Urothelium cell line (cell line): Measurements from ENCODE around the gene DNAJB2.
A peak's percentile ranks its signal among the peaks of the same experiment; 100 is the strongest.
"Not testable (repeated sequence)": the region's sequence is repeated elsewhere in the genome, so short reads cannot be mapped to it uniquely, and the experiment has no call there.

ENCODE experiments used
- DNase-seq: peaks from one replicate; pipeline ENCODE4 v3.0.0; 2011; ENCODE audit warnings: low spot score, mixed read lengths
- FAIRE-seq: peaks from 2 replicates; lab custom pipeline; 2011; peaks lifted over from hg19 to GRCh38; lab: Jason Lieb, UNC

The DNAJB2 gene

GRCh38 chr2:219297766-219298456 lies 18.7 kb downstream of the DNAJB2 start:
- FAIRE-seq (no peak), DNase-seq (no peak)

GRCh38 chr2:219298759-219299371 lies 19.7 kb downstream of the DNAJB2 start:
- DNase-seq, result peak; percentile 89

GRCh38 chr2:219299372-219299760 lies 20.2 kb downstream of the DNAJB2 start:
- FAIRE-seq (no peak), DNase-seq (no peak)

More at GRCh38 chr2:219298759-219299371, 19.7 kb downstream of the DNAJB2 start:
- no peak for FAIRE-seq

GRCh38 chr2:219300022-219300421 lies 20.9 kb downstream of the DNAJB2 start:
- DNase-seq, result no peak
- FAIRE-seq, result no peak

- no peak for DNase-seq
- FAIRE-seq, result no peak
Observed at GRCh38 chr2:219302412-219302968, 23.3 kb downstream of the DNAJB2 start.

GRCh38 chr2:219304223-219304622 lies 25.1 kb downstream of the DNAJB2 start:
- no peak for FAIRE-seq
- no peak for DNase-seq

- DNase-seq (no peak), FAIRE-seq (no peak)
Observed at GRCh38 chr2:219306047-219306446, 26.9 kb downstream of the DNAJB2 start.

GRCh38 chr2:219308142-219309101 lies 29.3 kb downstream of the DNAJB2 start:
- FAIRE-seq, result peak; percentile 90

GRCh38 chr2:219309278-219309677 lies 30.1 kb downstream of the DNAJB2 start, which contains the start of gene PTPRN:
Gene PTPRN (minus strand): TSS chr2:219309401. CDS start chr2:219309332, 69 bp downstream.
- FAIRE-seq, result peak; percentile 92
- DNase-seq, result peak; percentile 74

More at GRCh38 chr2:219308142-219309101, 29.3 kb downstream of the DNAJB2 start:
- DNase-seq, result peak; percentile 86

- DNase-seq, FAIRE-seq: not testable (repeated sequence)
Observed at GRCh38 chr2:219312683-219313263, 33.6 kb downstream of the DNAJB2 start.

- DNase-seq (no peak), FAIRE-seq (no peak)
Observed at GRCh38 chr2:219314804-219315468, 35.8 kb downstream of the DNAJB2 start.

- FAIRE-seq (no peak), DNase-seq (no peak)
Observed at GRCh38 chr2:219323434-219323833, 44.3 kb downstream of the DNAJB2 start.

GRCh38 chr2:219325136-219325535 lies 46.0 kb downstream of the DNAJB2 start:
- DNase-seq, result no peak
- FAIRE-seq, result no peak

GRCh38 chr2:219325657-219326315 lies 46.6 kb downstream of the DNAJB2 start:
- FAIRE-seq (no peak), DNase-seq (no peak)

- no peak for FAIRE-seq
- no peak for DNase-seq
Observed at GRCh38 chr2:219327719-219328118, 48.6 kb downstream of the DNAJB2 start.

- FAIRE-seq (no peak), DNase-seq (peak; percentile 72)
Observed at GRCh38 chr2:219331560-219332213, 52.5 kb downstream of the DNAJB2 start.

GRCh38 chr2:219332542-219332941 lies 53.4 kb downstream of the DNAJB2 start, which contains the start of gene RESP18:
Gene RESP18 (minus strand): TSS chr2:219332744.
- FAIRE-seq (no peak), DNase-seq (no peak)

GRCh38 chr2:219334076-219334475 lies 54.9 kb downstream of the DNAJB2 start:
- no peak for FAIRE-seq

GRCh38 chr2:219335373-219335786 lies 56.2 kb downstream of the DNAJB2 start:
- DNase-seq, result no peak
- FAIRE-seq, result no peak

More at GRCh38 chr2:219334076-219334475, 54.9 kb downstream of the DNAJB2 start:
- no peak for DNase-seq
